Heart left ventricle (tissue), 16 donors: Measurements from ENCODE around the gene ZER1. TPM values are rescaled to one million over a fixed set of nuclear protein-coding genes. Genes with fewer than 3 reads are reported as not detected.

Source experiments
- ATAC-seq, 4 donors: fragments of 200-7000 bp; cut with Tn5 transposase; one replicate each; pipeline ENCODE4 v1.9.1; 2020 to 2022; ENCODE audit warnings: moderate library complexity in 4 of 4, mild to moderate bottlenecking in 3 of 4, moderate number of reproducible peaks in 1 of 4
- DNase-seq, 5 donors: peaks; one replicate each; pipeline ENCODE4 v3.0.0-alpha.2; 2020
- H3K27ac ChIP-seq, 12 donors: fragments of 200-600 bp; sonication (generic) in 4 of 12; one replicate each; pipeline versions ENCODE4 v1.5.0 to v1.8.0; 2016 to 2022; ENCODE audit warnings: mild to moderate bottlenecking in 2 of 12
- H3K27me3 ChIP-seq, 9 donors: fragments of 200-600 bp; sonication (generic) in 2 of 9; one replicate each; pipeline versions ENCODE4 v1.5.1 to v1.8.0; 2016 to 2022; ENCODE audit warnings: mild to moderate bottlenecking in 3 of 9
- H3K36me3 ChIP-seq, 9 donors: fragments of 200-600 bp; sonication (generic) in 2 of 9; one replicate each; pipeline versions ENCODE4 v1.5.0 to v1.8.0; 2018 to 2022; ENCODE audit warnings: mild to moderate bottlenecking in 2 of 9
- H3K4me1 ChIP-seq, 12 donors: fragments of 200-600 bp; sonication (generic) in 4 of 12; one replicate each; pipeline versions ENCODE4 v1.5.0 to v1.8.0; 2016 to 2022; ENCODE audit warnings: mild to moderate bottlenecking in 3 of 12
- H3K4me3 ChIP-seq, 12 donors: fragments of 200-600 bp; sonication (generic) in 4 of 12; one replicate each; pipeline versions ENCODE4 v1.5.0 to v1.8.0; 2017 to 2022; ENCODE audit warnings: mild to moderate bottlenecking in 9 of 12, moderate library complexity in 4 of 12
- H3K9me3 ChIP-seq, 12 donors: fragments of 200-600 bp; sonication (generic) in 4 of 12; one replicate each; pipeline versions ENCODE4 v1.5.0 to v1.8.0; 2016 to 2022; ENCODE audit warnings: mild to moderate bottlenecking in 1 of 12
- CTCF ChIP-seq, 12 donors: fragments of 200-600 bp; sonication (generic) in 4 of 12; IDR thresholded peaks; one replicate each; pipeline versions ENCODE4 v1.5.0 to v1.8.0; 2018 to 2022; ENCODE audit warnings: antibody characterized with exemption in 12 of 12, mild to moderate bottlenecking in 5 of 12
- POLR2A ChIP-seq, 2 donors: fragments of 450-650 bp; IDR thresholded peaks; one replicate each; pipeline ENCODE4 v1.6.1; 2017; ENCODE audit warnings: antibody characterized with exemption in 2 of 2, mild to moderate bottlenecking in 2 of 2, moderate library complexity in 2 of 2
- WGBS, 4 donors: extraction: QIAGEN DNeasy Blood & Tissue Kit in 2 of 4; methylation state at CpG; one replicate each; pipeline versions ENCODE4 v1.1.5 to v1.1.7; 2013 to 2018; 5-methylcytosine and 5-hydroxymethylcytosine counted together
- intact Hi-C, 10 donors: fragments of 100-400 bp; cut with DNase I; formaldehyde crosslinking; loops; one replicate each; pipeline versions ENCODE4 v1.11.1 to v1.14.2; 2022
- polyA plus RNA-seq, 2 donors: library from polyadenylated mRNA; stranded (reverse); fragments of 200-250 nt; gene quantifications; one replicate each; pipeline ENCODE4 v1.2.3, GENCODE V29; 2013
- total RNA-seq, 9 donors: library from RNA; depleted of rRNA in 2 of 9; stranded (reverse); fragments of >200 nt in 2 of 9; fragmentation: NEBNext Ultra II Directional in 3 of 9; extraction: Animal tissue kit (Norgen Biotek cat#: 25700) in 3 of 9; gene quantifications; one replicate each; pipeline versions ENCODE4 v1.1.0 to v1.2.4, GENCODE V29; 2016 to 2023
- donor health status: ischemic (EF 13 %, LVEDD 7.1; RV severe dilation, severe dysfunction).
- donor health status: healthy with polysubstance abuse.
- donor health status: DM: no; HTN: yes; CAD: no.
- donor health status: DM: no; HTN: no; CAD: no.
- donor health status: ischemic (EF 25% LVEDD 6.9; RV normal size, moderate dysfunction).
- donor health status: ischemic (EF 25% LVEDD 5.7; RV mildly dilated, moderate dysfunction).
- donor health status: healthy.
- donor health status: DM: yes; HTN: yes; CAD: no.
- donor health status: ischemic (EF 35%, LVEDD 5.7; RV mildly dilated, moderate dysfunction).
- donor health status: nonischemic (EF 11% LVEDD 7.7; RV severe dilation, severe dysfunction).
- donor health status: DM: yes; HTN: yes; CAD: no.
- donor health status: PGD.
- donor health status: ischemic (EF 29% LVEDD 5.4; RV normal size, mild dysfunction).
- donor health status: nonischemic (EF 23%, LVEDD 6.1; RV moderate dilation, normal function).

ZER1 gene
- total and polyA plus RNA-seq, 11 donors: 32.4 to 163 (median 59.6) TPM

- WGBS, 4 donors: 85 to 96% (median 92%) methylated on average over 19 to 22 of the region's 22 CpGs
- TF ChIP-seq POLR2A (IDR thresholded peaks at IDR 0.05): no peak
- TF ChIP-seq CTCF (IDR thresholded peaks at IDR 0.05): no peak
- H3K9me3 ChIP-seq: no peaks in the 10 kb centered on the region
- H3K4me3 ChIP-seq: no peak overlapping the region
- ATAC-seq (no peak), DNase-seq (no peak)
- intact Hi-C loops: no loop called here
- H3K27ac ChIP-seq: no peak overlapping the region
- peaks cover 0 to 85% (median 74%) of the 10 kb centered on the region in 9 donors for H3K36me3 ChIP-seq
- H3K27me3 ChIP-seq: no peaks in the 10 kb centered on the region
- H3K4me1 ChIP-seq: no peaks in the 10 kb centered on the region
Observed at GRCh38 chr9:128750926-128751595, 20.7 kb downstream of the ZER1 start.

- ATAC-seq: no peak
- no peak for DNase-seq
- no peak overlapping the region for H3K27ac ChIP-seq
- intact Hi-C loops: no loop called here
- no peaks in the 10 kb centered on the region for H3K9me3 ChIP-seq
- peaks cover 0 to 64% (median 48%) of the 10 kb centered on the region in 9 donors for H3K36me3 ChIP-seq
- WGBS, 4 donors: 97 to 100% (median 99%) methylated on average over 1 of the region's 1 CpG
- no peaks in the 10 kb centered on the region for H3K27me3 ChIP-seq
- no peaks in the 10 kb centered on the region for H3K4me1 ChIP-seq
- no peak for TF ChIP-seq CTCF (IDR thresholded peaks at IDR 0.05)
- no peak overlapping the region for H3K4me3 ChIP-seq
Observed at GRCh38 chr9:128747241-128747640, 24.5 kb downstream of the ZER1 start.

- DNase-seq (no peak), ATAC-seq (no peak)
- Histone ChIP-seq H3K36me3 (peaks cover 0 to 78% (median 56%) of the 10 kb centered on the region in 9 donors), H3K27me3 (no peaks in the 10 kb centered on the region), H3K27ac (no peak overlapping the region), H3K4me3 (no peak overlapping the region), H3K4me1 (no peaks in the 10 kb centered on the region), H3K9me3 (no peaks in the 10 kb centered on the region)
- TF ChIP-seq CTCF (IDR thresholded peaks at IDR 0.05) (no peak), POLR2A (IDR thresholded peaks at IDR 0.05) (no peak)
- 94 to 100% (median 98%) methylated on average over 1 of the region's 1 CpG for WGBS, 4 donors
- intact Hi-C loops: no loop called here
Observed at GRCh38 chr9:128743421-128743820, 28.3 kb downstream of the ZER1 start.

- TF ChIP-seq CTCF (IDR thresholded peaks at IDR 0.05): no peak
- TF ChIP-seq POLR2A (IDR thresholded peaks at IDR 0.05): no peak
- peaks cover 0 to 77% (median 51%) of the 10 kb centered on the region in 9 donors for H3K36me3 ChIP-seq
- WGBS, 4 donors: 77 to 85% (median 84%) methylated on average over 19 to 20 of the region's 20 CpGs
- H3K4me1 ChIP-seq: no peaks in the 10 kb centered on the region
- no peaks in the 10 kb centered on the region for H3K9me3 ChIP-seq
- intact Hi-C loops: no loop called here
- H3K27me3 ChIP-seq: no peaks in the 10 kb centered on the region
- no peak overlapping the region for H3K4me3 ChIP-seq
- H3K27ac ChIP-seq: no peak overlapping the region
- DNase-seq (no peak), ATAC-seq (peak in 1 of 4 donors; percentile 14)
Observed at GRCh38 chr9:128742401-128742800, 29.3 kb downstream of the ZER1 start.
